ENCODE data around the gene AP4B1. TPM values are rescaled to one million over a fixed set of nuclear protein-coding genes. Genes with fewer than 3 reads are reported as not detected.

AP4B1 gene
- total and polyA plus RNA-seq, 2 donors from 2014 or later = 8.7 to 21.7 TPM

DNA sequence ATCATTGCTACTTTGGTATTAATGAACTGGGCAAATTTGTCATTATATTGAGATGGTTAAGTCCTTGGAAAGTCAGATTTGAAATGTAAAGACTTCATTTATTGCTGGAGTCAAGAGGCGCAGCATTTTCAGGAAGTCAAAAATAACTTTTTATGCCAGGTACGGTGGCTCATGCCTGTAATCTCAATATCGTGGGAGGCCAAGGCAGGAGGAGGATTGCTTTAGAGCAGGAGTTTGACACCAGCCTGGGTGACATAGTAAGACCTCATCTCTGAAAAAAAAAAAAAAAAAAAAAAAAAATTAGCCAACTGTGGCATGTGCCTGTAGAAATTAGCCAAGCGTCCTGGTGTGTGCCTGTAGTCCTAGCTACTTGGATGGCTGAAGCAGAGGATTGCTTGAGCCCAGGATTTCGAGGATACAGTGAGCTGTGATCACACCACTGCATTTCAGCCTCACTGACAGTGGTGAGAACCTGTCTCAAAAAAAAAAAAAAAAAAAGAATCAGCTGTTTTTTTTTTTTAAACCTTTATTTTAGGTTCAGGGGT is 30.0 kb upstream of the AP4B1 start:
- no peak overlapping the region for H3K4me3 ChIP-seq (ENCODE audit: low read length in 3 of 3)
- H3K36me3 ChIP-seq (ENCODE audit: control insufficient read depth in 2 of 3, insufficient read depth in 3 of 3, low read length in 3 of 3) = no peaks in the 10 kb centered on the region
- H3K27me3 ChIP-seq (ENCODE audit: control insufficient read depth, insufficient read depth, low read length) = no peaks in the 10 kb centered on the region
- peaks cover 5 to 12% (median 6%) of the 10 kb centered on the region in 3 donors for H3K4me1 ChIP-seq (ENCODE audit: control insufficient read depth in 2 of 3, insufficient read depth in 2 of 3, low read depth in 1 of 3, low read length in 3 of 3)
- no peak overlapping the region for H3K27ac ChIP-seq (ENCODE audit: low read depth in 2 of 2, low read length in 2 of 2)
- intact Hi-C loops (cut with DNase I) = no loop called here
- FAIRE-seq (no peak), DNase-seq (no peak)
- TF ChIP-seq, protein P1, sequence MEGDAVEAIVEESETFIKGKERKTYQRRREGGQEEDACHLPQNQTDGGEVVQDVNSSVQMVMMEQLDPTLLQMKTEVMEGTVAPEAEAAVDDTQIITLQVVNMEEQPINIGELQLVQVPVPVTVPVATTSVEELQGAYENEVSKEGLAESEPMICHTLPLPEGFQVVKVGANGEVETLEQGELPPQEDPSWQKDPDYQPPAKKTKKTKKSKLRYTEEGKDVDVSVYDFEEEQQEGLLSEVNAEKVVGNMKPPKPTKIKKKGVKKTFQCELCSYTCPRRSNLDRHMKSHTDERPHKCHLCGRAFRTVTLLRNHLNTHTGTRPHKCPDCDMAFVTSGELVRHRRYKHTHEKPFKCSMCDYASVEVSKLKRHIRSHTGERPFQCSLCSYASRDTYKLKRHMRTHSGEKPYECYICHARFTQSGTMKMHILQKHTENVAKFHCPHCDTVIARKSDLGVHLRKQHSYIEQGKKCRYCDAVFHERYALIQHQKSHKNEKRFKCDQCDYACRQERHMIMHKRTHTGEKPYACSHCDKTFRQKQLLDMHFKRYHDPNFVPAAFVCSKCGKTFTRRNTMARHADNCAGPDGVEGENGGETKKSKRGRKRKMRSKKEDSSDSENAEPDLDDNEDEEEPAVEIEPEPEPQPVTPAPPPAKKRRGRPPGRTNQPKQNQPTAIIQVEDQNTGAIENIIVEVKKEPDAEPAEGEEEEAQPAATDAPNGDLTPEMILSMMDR (IDR thresholded peaks at IDR 0.05; ENCODE audit: borderline replicate concordance, extremely low read depth, insufficient read depth) = no peak
- H3K9me3 ChIP-seq (ENCODE audit: control insufficient read depth in 2 of 3, insufficient read depth in 1 of 3, low read length in 3 of 3) = no peaks in the 10 kb centered on the region
- H3K9ac ChIP-seq (ENCODE audit: low read length in 3 of 3) = no peak overlapping the region

DNA sequence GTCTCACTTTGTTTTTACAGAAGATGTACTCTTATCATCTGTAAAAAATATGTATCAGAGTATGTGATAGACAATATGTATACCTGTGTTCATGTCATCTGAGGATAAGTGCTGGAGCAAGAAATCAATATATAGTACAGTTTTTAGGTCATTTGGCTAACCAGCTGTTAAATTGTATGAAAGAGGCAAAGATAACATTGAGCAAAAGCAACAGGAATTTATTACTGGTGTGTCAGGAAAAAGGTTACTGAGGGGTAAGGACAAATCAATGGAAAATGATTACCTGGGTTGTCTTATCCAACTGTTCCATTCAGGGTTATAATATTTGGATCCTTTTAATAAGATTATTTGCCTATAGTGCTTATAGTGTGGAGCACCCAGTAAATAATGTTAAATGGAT is 29.4 kb upstream of the AP4B1 start:
- TF ChIP-seq, protein P1 (IDR thresholded peaks at IDR 0.05; ENCODE audit: borderline replicate concordance, extremely low read depth, insufficient read depth) = no peak
- H3K9ac ChIP-seq (ENCODE audit: low read length in 3 of 3) = no peak overlapping the region
- H3K27me3 ChIP-seq (ENCODE audit: control insufficient read depth, insufficient read depth, low read length) = no peaks in the 10 kb centered on the region
- no peaks in the 10 kb centered on the region for H3K36me3 ChIP-seq (ENCODE audit: control insufficient read depth in 2 of 3, insufficient read depth in 3 of 3, low read length in 3 of 3)
- H3K9me3 ChIP-seq (ENCODE audit: control insufficient read depth in 2 of 3, insufficient read depth in 1 of 3, low read length in 3 of 3) = no peaks in the 10 kb centered on the region
- no peak overlapping the region for H3K27ac ChIP-seq (ENCODE audit: low read depth in 2 of 2, low read length in 2 of 2)
- no peak for FAIRE-seq
- no peak overlapping the region for H3K4me3 ChIP-seq (ENCODE audit: low read length in 3 of 3)
- intact Hi-C loops (cut with DNase I) = no loop called here
- peaks cover 5 to 12% (median 6%) of the 10 kb centered on the region in 3 donors for H3K4me1 ChIP-seq (ENCODE audit: control insufficient read depth in 2 of 3, insufficient read depth in 2 of 3, low read depth in 1 of 3, low read length in 3 of 3)
- no peak for DNase-seq

DNA sequence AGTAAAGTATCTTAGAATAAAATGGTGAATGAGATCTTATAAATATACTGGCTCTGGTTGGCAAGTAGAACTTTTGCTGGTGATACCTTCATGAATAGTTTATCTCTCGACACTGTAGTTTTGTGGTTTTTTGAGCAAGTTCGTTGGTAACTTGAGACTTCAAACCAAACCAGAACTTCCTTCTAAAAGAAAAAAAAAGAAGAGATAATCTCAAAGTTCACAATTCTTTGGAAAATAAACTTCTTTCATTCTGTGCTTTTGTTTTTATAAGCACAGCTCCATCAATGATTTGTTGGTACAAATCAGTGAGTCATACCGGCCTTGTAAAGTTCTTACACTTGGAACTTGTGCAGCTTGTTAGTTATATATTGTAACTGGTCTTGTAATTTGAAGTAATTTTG is 26.9 kb upstream of the AP4B1 start:
- intact Hi-C loops (cut with DNase I) = no loop called here
- Histone ChIP-seq H3K4me1 (ENCODE audit: control insufficient read depth in 2 of 3, insufficient read depth in 2 of 3, low read depth in 1 of 3, low read length in 3 of 3) (peaks cover 7 to 12% (median 8%) of the 10 kb centered on the region in 3 donors), H3K27me3 (ENCODE audit: control insufficient read depth, insufficient read depth, low read length) (no peaks in the 10 kb centered on the region), H3K9ac (ENCODE audit: low read length in 3 of 3) (no peak overlapping the region), H3K36me3 (ENCODE audit: control insufficient read depth in 2 of 3, insufficient read depth in 3 of 3, low read length in 3 of 3) (no peaks in the 10 kb centered on the region), H3K9me3 (ENCODE audit: control insufficient read depth in 2 of 3, insufficient read depth in 1 of 3, low read length in 3 of 3) (no peaks in the 10 kb centered on the region), H3K4me3 (ENCODE audit: low read length in 3 of 3) (peak overlapping the region in 2 of 3 donors; percentile 36 to 92), H3K27ac (ENCODE audit: low read depth in 2 of 2, low read length in 2 of 2) (peak overlapping the region in 1 of 2 donors; percentile 30)
- TF ChIP-seq, protein P1 (IDR thresholded peaks at IDR 0.05; ENCODE audit: borderline replicate concordance, extremely low read depth, insufficient read depth) = no peak
- no peak for FAIRE-seq
- peak in 1 of 5 donors; percentile 17 for DNase-seq

Data from kidney (tissue), 14 donors.